LoVo (cell line): ENCODE data around the gene POMT2.
A peak's percentile ranks its signal among the peaks of the same experiment; 100 is the strongest.
"Not testable (repeated sequence)": the region's sequence is repeated elsewhere in the genome, so short reads cannot be mapped to it uniquely, and the experiment has no call there.

ENCODE experiments used
- DNase-seq: peaks from one replicate; pipeline ENCODE4 v3.0.0-alpha.2; 2016; ENCODE audit warnings: low spot score

Gene POMT2

GRCh38 chr14:77320238-77320935, at the start of gene POMT2:
Gene POMT2, minus strand, starts transcription at chr14:77320883. Its CDS starts 202 bp downstream, at chr14:77320681.
- peak; percentile 92 for DNase-seq

GRCh38 chr14:77369285-77369684, 48.6 kb upstream of the POMT2 start:
- no peak for DNase-seq

- no peak for DNase-seq
Measured at GRCh38 chr14:77364146-77364545, 43.5 kb upstream of the POMT2 start.

GRCh38 chr14:77359626-77360025, 38.9 kb upstream of the POMT2 start:
- DNase-seq = no peak

- DNase-seq = no peak
Measured at GRCh38 chr14:77356899-77357298, 36.2 kb upstream of the POMT2 start.

GRCh38 chr14:77355811-77356210, 35.1 kb upstream of the POMT2 start:
- DNase-seq = no peak

- DNase-seq = no peak
Measured at GRCh38 chr14:77353469-77354141, 32.9 kb upstream of the POMT2 start.

GRCh38 chr14:77347751-77348150, 27.1 kb upstream of the POMT2 start:
- no peak for DNase-seq

- DNase-seq = no peak
Measured at GRCh38 chr14:77346495-77346894, 25.8 kb upstream of the POMT2 start.

GRCh38 chr14:77344377-77344996, 23.8 kb upstream of the POMT2 start:
- no peak for DNase-seq

- DNase-seq = no peak
Measured at GRCh38 chr14:77343662-77344061, 23.0 kb upstream of the POMT2 start.

GRCh38 chr14:77342726-77343397, 22.2 kb upstream of the POMT2 start:
- DNase-seq = no peak

- no peak for DNase-seq
Measured at GRCh38 chr14:77340389-77340788, 19.7 kb upstream of the POMT2 start.

- DNase-seq = no peak
Measured at GRCh38 chr14:77339407-77339806, 18.7 kb upstream of the POMT2 start.

- no peak for DNase-seq
Measured at GRCh38 chr14:77338302-77338701, 17.6 kb upstream of the POMT2 start.

- no peak for DNase-seq
Measured at GRCh38 chr14:77337880-77338279, 17.2 kb upstream of the POMT2 start.

GRCh38 chr14:77337255-77337654, 16.6 kb upstream of the POMT2 start:
- not testable (repeated sequence) for DNase-seq

- no peak for DNase-seq
Measured at GRCh38 chr14:77335576-77335975, 14.9 kb upstream of the POMT2 start.

- DNase-seq = no peak
Measured at GRCh38 chr14:77329872-77330271, 9.2 kb upstream of the POMT2 start.

- no peak for DNase-seq
Measured at GRCh38 chr14:77327111-77327510, 6.4 kb upstream of the POMT2 start.

GRCh38 chr14:77325746-77326094, 5.0 kb upstream of the POMT2 start:
- DNase-seq = no peak

- DNase-seq = no peak
Measured at GRCh38 chr14:77324816-77325745, 4.4 kb upstream of the POMT2 start.
